GM21786 (cell line): Measurements from ENCODE around the gene GABBR2.
"Not testable (repeated sequence)": the region's sequence is repeated elsewhere in the genome, so short reads cannot be mapped to it uniquely, and the experiment has no call there.

Experiments
- ATAC-seq: cut with Tn5 transposase; IDR thresholded peaks from one replicate; pipeline ENCODE4 v1.9.1; 2021; ENCODE audit not compliant: unreplicated experiment

Gene GABBR2

GRCh38 chr9:98597236-98597771 is 111.4 kb downstream of the GABBR2 start:
- no peak for ATAC-seq

- no peak for ATAC-seq
These were observed 112.2 kb downstream of the GABBR2 start for GRCh38 chr9:98596486-98596885.

- ATAC-seq = no peak
These were observed 114.1 kb downstream of the GABBR2 start for GRCh38 chr9:98594546-98595160.

DNA sequence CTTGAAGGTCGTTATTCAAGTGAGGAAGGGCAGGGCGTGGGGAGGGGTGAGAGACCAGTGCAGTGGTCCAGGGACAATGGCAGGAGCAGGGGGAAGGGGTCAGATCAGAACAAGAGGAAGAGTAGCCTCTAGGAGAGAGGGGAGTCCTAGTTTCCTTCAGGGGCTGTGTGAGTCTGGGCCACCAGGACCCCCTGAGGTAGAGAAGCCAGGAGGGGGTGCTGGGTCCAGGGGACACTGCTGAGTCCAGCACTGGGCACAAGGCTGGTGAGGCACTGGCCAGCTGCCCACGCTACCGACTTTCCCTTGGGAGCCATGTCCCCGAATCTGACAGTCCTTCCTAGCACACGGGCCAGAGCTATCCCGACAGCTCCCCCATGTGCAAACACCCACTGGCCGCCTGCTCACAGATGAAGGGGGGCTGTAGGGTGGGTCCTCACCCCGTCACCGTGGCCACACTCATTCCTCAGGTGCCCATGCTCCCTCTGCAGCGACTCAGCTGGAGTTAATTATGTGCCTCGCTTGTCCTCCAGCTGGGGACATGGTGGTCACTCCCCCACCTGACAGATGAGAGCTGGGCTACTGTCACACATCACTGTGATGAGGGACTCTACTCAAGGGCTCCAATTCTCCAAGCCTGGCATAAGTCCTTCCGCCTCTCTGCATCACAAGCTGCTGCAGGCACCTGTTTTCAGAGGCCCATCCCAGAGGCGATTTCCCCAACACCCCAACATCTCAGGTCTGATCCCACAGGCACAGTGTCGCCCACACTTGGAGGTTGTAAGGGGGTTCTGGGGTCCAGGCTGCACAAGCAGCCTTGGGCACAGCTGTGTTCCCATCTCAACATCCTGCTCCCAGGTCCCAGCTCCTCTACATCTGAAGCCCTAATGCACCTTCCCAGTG is 115.1 kb downstream of the GABBR2 start:
- no peak for ATAC-seq

DNA sequence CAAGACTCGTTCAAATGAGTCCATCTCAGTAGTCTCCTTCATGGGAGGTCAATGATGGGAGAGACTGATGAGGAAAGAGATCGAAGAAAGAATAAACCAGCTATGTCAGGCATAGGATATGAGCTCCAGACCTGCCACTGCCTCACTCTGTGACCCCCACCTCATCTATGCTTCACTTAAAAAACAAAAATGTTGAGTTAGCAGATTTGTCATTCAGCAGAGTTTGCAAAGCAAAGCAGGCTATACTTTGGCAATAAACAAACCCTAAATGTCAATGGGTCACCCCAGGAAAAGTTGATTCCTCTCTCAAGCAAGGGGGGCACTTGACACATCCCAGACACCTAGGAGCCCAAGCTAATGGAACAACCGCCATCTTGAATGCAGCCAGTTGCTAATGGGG is 117.0 kb downstream of the GABBR2 start:
- ATAC-seq = no peak

GRCh38 chr9:98590101-98590500 is 118.6 kb downstream of the GABBR2 start:
- ATAC-seq = no peak

GRCh38 chr9:98589102-98589501 is 119.6 kb downstream of the GABBR2 start:
- no peak for ATAC-seq

DNA sequence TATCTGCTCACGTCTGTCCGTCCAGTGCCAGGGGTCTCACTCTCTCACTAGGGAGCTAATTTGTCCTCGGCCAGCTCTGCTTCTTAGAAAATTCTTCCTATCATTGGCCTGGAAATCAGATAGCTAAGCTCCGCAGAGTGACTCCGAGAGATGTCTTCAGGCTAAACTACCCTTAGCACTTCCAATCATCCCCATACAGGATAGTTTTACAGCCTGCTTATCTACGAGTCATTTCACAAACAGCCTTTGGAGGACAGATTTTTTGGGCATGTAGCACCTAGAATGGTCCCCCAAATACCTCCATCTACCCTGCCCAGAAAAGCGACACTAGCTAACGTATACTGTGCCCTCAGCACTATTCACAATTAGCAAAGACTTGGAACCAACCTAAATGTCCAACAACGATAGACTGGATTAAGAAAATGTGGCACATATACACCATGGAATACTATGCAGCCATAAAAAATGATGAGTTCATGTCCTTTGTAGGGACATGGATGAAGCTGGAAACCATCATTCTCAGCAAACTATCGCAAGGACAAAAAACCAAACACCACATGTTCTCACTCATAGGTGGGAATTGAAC is 123.8 kb downstream of the GABBR2 start:
- not testable (repeated sequence) for ATAC-seq

DNA sequence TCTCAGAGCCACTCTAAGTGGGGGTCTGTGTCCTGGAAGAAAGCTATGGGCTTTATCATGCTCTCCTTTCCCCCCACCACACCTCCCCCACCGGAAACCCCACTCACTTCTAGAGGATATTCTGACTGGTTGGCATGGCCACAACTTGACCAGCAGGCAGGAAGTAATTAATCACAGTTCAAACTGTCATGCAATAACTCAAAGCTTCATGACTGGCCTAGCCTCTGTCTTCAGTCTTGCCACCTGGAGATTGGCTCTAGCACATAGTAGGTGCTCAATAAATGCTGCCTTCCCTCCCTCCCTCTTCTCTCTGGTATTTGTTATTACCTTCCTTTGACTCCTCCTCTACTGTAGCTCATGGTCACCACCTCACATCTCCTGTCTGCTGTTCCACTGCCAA is 124.7 kb downstream of the GABBR2 start:
- peak; percentile 70 for ATAC-seq

DNA sequence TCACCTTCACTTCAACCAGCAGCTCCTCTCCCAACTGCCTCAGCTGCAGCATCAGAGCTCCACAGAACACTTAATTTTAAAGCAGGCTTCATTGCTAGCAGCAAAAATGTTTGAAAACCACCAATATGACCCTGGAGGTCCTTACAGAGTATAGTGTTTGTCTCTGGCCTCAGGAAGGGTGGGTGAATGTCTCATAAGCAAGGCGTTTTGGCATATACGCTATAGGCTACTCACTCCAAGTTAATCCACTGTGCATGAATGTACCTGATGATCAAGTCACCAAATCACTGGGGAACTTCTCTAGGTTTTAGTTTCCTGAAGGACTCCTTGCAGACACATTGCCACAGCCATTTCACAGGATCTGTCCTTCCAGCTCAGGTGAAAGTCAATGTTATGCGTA is 125.3 kb downstream of the GABBR2 start:
- ATAC-seq = no peak

GRCh38 chr9:98580956-98581355 is 127.8 kb downstream of the GABBR2 start:
- no peak for ATAC-seq

- no peak for ATAC-seq
These were observed 129.0 kb downstream of the GABBR2 start for GRCh38 chr9:98579700-98580099.

- ATAC-seq = no peak
These were observed 131.3 kb downstream of the GABBR2 start for GRCh38 chr9:98577446-98577845.

- ATAC-seq = no peak
These were observed 131.9 kb downstream of the GABBR2 start for GRCh38 chr9:98576859-98577258.

GRCh38 chr9:98576354-98576753 is 132.4 kb downstream of the GABBR2 start:
- ATAC-seq = no peak

GRCh38 chr9:98575379-98576346 is 133.1 kb downstream of the GABBR2 start:
- ATAC-seq = peak; percentile 87

GRCh38 chr9:98573749-98574278 is 134.9 kb downstream of the GABBR2 start:
- no peak for ATAC-seq

DNA sequence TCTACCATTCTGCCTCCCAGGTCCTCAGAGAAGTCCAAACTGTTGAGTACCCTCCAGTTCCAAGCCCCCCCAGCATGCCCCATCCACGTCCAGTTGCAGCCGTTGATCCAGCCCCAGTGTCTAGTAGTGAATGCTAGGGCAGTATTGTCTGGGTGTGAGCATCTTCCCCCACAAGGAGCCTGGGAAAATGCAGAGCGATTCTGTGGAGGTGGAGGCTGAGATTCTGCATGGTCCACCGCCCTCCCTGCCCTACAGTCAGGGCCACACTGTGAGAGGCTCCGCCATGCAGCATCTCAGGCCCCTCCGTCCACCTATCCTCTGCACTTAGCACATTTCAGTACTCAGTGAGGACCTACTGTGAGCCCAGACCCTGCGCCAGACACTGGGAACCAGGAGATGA is 135.9 kb downstream of the GABBR2 start:
- no peak for ATAC-seq

DNA sequence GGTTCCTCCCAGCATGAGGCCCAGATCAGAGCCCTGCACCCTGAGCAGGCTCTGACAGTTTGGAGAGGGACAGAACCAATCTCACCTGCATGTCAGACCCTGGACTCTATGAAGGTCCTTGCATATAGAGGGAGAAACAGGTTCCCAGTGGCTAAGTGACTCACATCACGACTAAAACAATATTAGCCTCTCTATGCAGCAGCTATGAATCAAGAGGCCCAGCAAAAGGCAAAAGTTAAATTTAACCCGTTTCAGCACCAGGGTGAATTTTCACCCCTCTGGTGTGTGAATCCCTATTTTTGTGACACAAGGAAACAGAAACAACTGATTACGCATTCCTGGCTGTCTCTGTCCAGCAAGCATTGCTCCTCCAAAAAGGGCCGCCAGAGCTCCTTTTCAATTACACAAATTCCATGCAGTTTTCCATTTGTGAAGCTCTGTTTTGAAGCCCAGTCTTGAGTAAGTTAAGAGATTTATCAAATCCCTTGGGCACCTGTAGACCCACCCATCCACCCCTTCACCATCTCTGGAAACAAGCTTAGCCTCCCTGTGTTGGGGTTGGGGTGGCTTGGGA is 136.6 kb downstream of the GABBR2 start:
- ATAC-seq = no peak

DNA sequence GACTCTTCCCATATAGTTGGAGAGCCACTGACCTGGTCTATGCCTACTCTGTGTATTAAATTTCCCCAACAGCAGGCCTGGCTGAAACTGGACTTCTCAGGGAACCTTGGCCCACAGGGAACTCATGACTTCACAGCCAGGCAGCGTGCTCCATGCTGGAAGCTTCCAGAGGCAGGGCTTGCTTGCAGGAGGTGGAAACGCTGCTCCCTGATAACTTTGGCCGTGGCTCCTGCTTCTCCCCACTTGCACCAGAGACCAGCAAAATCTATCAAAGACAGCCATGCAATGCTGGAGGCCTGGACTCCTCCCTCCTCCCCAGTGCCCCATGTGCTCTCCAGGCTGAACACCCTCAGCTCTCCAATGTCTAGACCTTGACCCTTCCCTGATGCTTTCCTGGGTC is 137.1 kb downstream of the GABBR2 start:
- no peak for ATAC-seq
